ENCODE data around the gene USP47.

USP47 gene

GRCh38 chr11:11946180-11946579 is 104.4 kb downstream of the USP47 start:
- no peak for DNase-seq

GRCh38 chr11:11946878-11947277 is 105.1 kb downstream of the USP47 start:
- no peak for DNase-seq

- peak; percentile 17 for DNase-seq
Observed at GRCh38 chr11:11947825-11948224, 106.1 kb downstream of the USP47 start.

GRCh38 chr11:11948242-11948947 is 106.6 kb downstream of the USP47 start:
- DNase-seq = no peak

GRCh38 chr11:11949482-11949881 is 107.7 kb downstream of the USP47 start:
- DNase-seq = no peak

GRCh38 chr11:11952036-11952435 is 110.3 kb downstream of the USP47 start:
- DNase-seq = no peak

- no peak for DNase-seq
Observed at GRCh38 chr11:11956006-11956405, 114.2 kb downstream of the USP47 start.

GRCh38 chr11:11958403-11959231 is 116.8 kb downstream of the USP47 start:
- DNase-seq = peak; percentile 20

- DNase-seq = no peak
Observed at GRCh38 chr11:11959601-11960000, 117.8 kb downstream of the USP47 start.

- peak; percentile 17 for DNase-seq
Observed at GRCh38 chr11:11960687-11961086, 118.9 kb downstream of the USP47 start.

- no peak for DNase-seq
Observed at GRCh38 chr11:11961399-11962028, 119.7 kb downstream of the USP47 start.

- no peak for DNase-seq
Observed at GRCh38 chr11:11963067-11963466, 121.3 kb downstream of the USP47 start.

GRCh38 chr11:11963842-11964773 is 122.3 kb downstream of the USP47 start:
- no peak for DNase-seq

- no peak for DNase-seq
Observed at GRCh38 chr11:11964774-11965150, 123.0 kb downstream of the USP47 start.

- no peak for DNase-seq
Observed at GRCh38 chr11:11965192-11965591, 123.4 kb downstream of the USP47 start.

- DNase-seq = no peak
Observed at GRCh38 chr11:11965656-11966353, 124.0 kb downstream of the USP47 start.

GRCh38 chr11:11966354-11966741 is 124.6 kb downstream of the USP47 start:
- DNase-seq = no peak

GRCh38 chr11:11966826-11967668 is 125.3 kb downstream of the USP47 start:
- DNase-seq = peak; percentile 88

- DNase-seq = no peak
Observed at GRCh38 chr11:11967669-11968510, 126.1 kb downstream of the USP47 start.
